ENCODE results near the gene NOP14. TPM values are rescaled to one million over a fixed set of nuclear protein-coding genes. Genes with fewer than 3 reads are reported as not detected.
"Not testable (repeated sequence)": the region's sequence is repeated elsewhere in the genome, so short reads cannot be mapped to it uniquely, and the experiment has no call there.

The NOP14 gene
- polyA plus RNA-seq, 10 donors = 22.5 to 28.1 (median 25.0) TPM

GRCh38 chr4:2943364-2944090, 19.7 kb downstream of the NOP14 start:
- DNase-seq = no peak

GRCh38 chr4:2942532-2943363, 20.5 kb downstream of the NOP14 start:
- no peak for DNase-seq

DNA sequence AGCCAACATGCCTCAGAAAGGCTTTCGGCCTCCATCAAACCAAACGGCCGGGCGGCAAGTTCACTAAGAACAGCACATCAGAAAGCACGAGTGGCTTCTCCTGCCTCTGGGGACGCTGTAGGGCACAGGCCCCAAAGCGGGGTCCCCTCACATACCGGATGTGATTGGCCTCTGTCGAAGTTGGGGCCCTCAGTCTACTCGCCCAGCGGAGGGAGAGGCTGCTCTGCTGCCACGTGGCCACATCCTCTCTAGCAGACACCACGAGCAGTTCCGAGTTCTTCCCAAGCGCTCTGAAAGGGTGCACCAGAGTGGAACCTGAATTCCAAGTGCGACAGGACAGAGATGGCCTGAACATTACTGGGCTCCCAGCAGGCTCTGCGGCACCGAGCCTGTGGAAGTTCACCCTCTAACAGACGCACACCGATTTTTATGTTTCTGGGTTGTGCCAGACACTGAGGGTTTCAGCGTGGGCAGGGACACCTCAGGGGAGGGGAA, 21.1 kb downstream of the NOP14 start:
- DNase-seq = no peak

DNA sequence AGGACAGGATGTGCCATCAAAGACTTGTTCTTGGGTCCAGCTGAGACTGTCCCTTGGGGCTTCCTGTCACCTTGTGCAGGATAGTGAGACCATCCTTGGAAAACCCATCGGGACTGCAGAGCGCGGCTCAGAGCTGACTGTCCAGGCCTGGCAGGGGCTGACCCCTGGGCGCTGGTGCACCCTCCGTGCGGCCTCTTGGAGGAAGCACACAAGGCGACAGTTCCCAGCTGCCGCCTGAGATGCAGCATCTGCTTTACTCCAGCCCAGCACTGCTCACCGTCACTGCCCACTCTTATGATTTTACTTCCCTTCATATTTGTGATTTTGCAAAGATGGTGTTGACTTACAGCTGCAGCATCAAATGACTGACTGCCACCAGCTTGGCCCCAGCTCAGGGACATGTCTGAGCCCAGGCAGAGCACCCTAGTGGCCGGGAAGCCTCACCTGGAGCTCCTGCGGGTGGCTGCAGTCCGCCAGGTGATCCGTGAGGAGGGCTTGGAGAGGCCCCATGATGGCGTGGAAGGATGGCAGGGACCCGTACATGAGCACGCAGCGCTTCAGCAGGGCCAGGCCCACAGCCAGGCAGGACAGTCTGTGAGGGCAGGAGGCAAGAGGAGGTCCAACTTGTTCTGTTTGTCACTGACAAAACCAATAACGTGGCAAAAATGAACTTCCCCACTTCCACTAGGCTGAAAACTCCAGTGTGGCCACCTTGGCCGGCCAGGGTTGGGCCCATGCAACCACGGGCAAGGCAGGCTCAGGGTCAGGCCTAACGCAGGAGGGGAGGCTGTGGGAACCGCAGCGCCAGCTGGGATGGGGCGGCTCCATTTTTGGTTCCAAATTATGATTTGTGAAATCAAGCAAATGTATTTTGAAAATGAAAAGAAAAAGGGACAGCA, 21.8 kb downstream of the NOP14 start:
- DNase-seq = no peak

DNA sequence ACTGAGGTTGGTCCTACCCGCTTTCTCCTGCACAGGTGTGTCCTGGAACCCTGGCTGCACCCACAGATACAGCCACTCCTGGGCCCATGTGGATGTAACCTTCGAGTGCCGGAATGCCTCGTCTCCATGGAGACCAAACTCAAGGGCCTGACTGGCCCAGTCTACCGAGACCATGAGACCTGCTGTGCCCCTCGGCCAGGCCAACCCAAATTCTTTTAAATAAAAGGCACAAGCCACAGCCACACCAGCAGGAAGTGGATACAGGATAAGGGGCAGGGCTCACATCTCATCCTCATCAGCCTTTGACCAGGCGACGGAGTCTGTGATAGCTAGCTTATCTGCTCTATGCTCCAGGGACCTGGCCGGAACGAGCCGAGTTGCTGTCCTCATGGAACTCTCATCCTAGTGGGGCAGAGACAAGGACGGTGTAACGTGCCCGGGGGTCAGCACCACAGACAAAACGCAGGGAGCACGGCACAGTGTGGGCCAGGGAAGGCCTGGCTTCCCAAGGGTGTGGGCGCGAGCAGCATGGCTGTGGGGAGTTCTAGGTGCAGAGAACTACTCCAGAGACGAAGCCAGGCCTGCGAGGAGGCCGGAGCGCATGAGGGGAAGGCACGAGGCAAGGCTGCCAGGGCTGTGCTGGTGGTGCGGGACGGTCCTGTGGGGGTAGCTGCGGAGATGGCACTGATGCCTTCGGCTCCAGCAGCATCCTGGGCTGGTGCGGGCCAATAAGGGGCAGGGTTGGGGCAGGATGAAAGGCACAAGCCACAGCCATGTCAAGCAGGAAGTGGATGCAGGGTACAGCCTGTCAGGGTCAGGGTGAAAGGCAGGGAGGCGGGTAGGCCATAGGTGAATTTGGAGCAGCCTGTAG, 22.7 kb downstream of the NOP14 start:
- DNase-seq = no peak

DNA sequence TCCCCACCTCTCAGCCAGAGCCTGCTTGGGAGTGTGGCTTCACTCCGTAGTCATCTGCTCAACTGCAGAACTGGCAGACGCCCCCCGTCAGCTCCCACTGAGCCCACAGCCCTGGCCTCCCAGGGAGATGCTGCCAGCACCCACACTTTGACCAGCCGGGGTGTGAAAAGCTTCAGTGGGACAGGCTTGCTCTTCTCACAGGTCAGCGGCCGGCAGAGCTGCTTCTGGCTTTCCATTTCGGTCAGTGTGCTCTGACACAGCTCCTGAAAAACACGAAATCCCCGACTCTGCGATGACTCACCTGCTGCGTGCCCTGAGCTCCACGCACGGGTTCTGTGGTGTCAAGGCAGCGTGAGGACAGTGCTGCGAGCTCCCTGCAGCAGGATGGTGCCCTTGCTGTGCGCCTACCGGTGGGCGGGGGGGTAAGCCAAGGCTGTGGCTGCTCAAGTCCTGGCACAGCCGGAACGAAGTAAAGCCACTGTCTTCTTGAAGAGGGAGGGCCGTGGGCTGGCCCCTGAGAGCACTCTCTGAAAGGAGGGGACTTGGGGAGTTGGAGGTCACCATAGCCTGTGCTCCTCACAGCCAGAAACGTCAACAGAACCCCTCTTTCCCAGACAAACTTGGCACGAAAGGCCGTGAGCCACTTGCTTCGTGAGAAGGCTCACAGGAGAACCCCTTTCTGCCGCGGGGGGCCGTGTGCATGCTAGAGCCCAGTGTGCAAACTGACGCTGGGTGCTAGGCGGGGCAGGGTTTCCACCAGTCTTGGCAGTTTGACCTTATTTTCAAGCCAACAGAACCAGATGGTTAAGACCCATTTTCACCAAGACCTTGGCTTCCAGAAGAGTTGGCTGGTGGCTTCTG, 23.6 kb downstream of the NOP14 start:
- no peak for DNase-seq

DNA sequence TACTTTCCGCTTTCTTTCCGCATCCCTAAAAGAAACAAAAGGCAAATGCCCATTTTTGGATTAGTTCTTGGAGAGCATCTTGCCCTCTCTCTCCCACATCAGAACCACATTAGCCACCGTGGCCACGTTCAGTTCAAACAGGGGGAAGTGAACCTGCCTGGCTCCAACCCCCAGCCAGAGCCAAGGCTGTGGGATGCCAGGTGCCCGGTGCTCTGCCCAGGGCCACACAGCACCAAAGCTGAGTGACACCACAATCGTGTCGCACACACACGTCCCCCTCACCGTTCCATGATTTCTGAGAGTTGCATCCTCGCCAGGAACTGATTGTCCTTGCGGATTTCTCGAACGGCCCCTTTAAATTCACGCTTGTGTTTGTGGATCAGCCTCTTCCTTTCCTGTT, 24.3 kb downstream of the NOP14 start:
- DNase-seq = no peak

GRCh38 chr4:2938411-2938810, 24.8 kb downstream of the NOP14 start:
- not testable (repeated sequence) for DNase-seq

GRCh38 chr4:2937986-2938385, 25.2 kb downstream of the NOP14 start:
- DNase-seq = no peak

GRCh38 chr4:2937146-2937857, 25.9 kb downstream of the NOP14 start:
- no peak for DNase-seq

GRCh38 chr4:2936773-2937145, 26.4 kb downstream of the NOP14 start:
- no peak for DNase-seq

DNA sequence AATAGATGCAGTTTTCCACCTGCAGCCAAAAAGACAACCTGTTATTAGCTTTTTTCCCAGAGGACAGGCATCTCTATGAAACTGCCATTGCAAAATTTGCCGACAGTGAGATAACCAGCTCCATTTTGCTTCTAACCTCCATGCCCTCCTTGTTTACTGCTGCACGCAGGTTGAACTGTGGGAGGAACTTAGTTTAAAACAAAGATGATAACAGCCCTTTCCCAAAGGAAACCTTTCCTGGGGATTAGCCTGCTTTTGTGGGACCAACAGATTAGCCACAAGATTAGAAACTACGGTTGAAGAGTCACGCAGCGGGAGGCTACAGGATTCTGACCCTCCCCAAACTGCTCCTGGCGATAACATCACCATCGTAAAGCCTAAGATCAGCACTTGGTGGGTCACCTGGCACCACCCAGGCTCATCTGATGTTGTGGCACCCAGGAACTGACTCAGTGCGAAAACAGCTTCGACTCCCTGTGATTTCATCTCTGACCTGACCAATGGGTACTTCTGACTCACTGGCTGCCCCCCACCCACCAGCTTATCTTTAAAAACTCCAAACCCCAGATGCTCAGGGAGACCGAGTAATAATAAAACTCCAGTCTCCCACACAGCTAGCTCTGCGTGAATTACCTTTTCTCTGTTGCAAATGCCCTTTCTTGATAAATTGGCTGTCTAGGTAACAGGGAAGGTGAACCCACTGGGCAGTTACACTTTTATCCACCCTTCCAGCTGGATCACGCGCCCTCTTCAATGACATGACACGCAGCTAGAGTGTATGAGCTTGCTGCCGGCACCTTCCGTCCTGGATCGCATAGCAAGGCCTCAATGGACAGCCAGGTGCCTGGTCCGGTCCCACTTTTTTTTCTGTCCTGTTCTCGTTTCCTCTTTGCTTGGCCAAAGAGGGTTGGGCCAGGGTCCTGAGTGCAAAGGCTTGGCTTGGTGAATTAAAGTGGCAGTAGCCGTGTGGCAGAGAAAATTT, 27.2 kb downstream of the NOP14 start:
- no peak for DNase-seq

GRCh38 chr4:2934813-2935761, 28.1 kb downstream of the NOP14 start:
- DNase-seq = peak; percentile 90 to 97 (median 95)

- DNase-seq = peak in 1 of 3 donors; percentile 77
These were observed 29.0 kb downstream of the NOP14 start for GRCh38 chr4:2934077-2934812.

DNA sequence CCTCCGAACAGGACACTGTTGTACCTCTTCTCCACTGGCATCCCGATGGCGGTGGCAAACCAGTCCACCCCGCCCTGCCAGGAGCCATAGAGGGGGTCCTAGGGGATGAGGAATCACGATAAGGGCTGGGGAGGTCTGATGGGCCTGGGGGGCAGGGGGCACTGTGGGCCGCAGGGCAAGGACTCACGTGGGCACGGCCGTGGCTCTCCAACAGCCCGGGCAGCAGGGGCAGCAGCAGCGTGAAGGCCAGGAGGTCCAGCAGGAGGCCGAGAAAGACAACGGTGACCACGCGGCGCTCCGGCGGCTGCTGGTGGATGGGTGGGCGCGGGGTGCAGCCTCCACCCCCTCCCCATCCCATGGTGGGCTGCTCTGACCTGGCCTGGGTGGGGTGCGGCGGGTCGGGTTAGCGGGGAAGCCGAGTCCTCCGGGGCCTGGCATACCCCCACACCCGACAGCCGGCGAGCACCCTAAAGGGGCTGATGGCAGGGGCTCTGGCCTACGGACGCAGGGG, 29.6 kb downstream of the NOP14 start:
- no peak for DNase-seq

Data from muscle of back (tissue), 11 donors.